Skeletal muscle tissue (tissue), 4 donors: ENCODE data around the gene NOC2L. TPM values are rescaled to one million over a fixed set of nuclear protein-coding genes. Genes with fewer than 3 reads are reported as not detected.
A peak's percentile ranks its signal among the peaks of the same experiment; 100 is the strongest.

ENCODE experiments used
- H3K27ac ChIP-seq: one replicate; pipeline ENCODE4 v1.7.0; 2013; ENCODE audit warnings: mild to moderate bottlenecking, low read depth, low read length, inconsistent platforms
- H3K27me3 ChIP-seq, 3 donors: one replicate each; pipeline ENCODE4 v1.7.0; 2013; ENCODE audit warnings: low read length in 3 of 3; ENCODE audit not compliant: control insufficient read depth in 3 of 3, insufficient read depth in 3 of 3
- H3K36me3 ChIP-seq, 3 donors: one replicate each; pipeline ENCODE4 v1.7.0; 2013; ENCODE audit warnings: low read length in 3 of 3; ENCODE audit not compliant: control insufficient read depth in 3 of 3, insufficient read depth in 3 of 3
- H3K4me1 ChIP-seq, 3 donors: one replicate each; pipeline ENCODE4 v1.7.0; 2013; ENCODE audit warnings: low read length in 3 of 3, mild to moderate bottlenecking in 3 of 3; ENCODE audit not compliant: control insufficient read depth in 3 of 3, insufficient read depth in 3 of 3
- H3K4me3 ChIP-seq, 3 donors: one replicate each; pipeline ENCODE4 v1.7.0; 2013; ENCODE audit warnings: low read length in 3 of 3
- H3K9ac ChIP-seq, 3 donors: one replicate each; pipeline ENCODE4 v1.7.0; 2013; ENCODE audit warnings: low read length in 3 of 3, mild to moderate bottlenecking in 3 of 3, moderate library complexity in 2 of 3, low read depth in 1 of 3
- H3K9me3 ChIP-seq, 3 donors: one replicate each; pipeline ENCODE4 v1.7.0; 2013; ENCODE audit warnings: low read length in 3 of 3; ENCODE audit not compliant: control insufficient read depth in 3 of 3
- total RNA-seq: library from RNA; depleted of rRNA; stranded (reverse); fragments of >200 nt; gene quantifications from one replicate; pipeline ENCODE4 v1.2.3, GENCODE V29; 2014
- donor health status: Osteomylitis.

Gene NOC2L
- total RNA-seq, 1 donor from 2014 or later = 47.0 TPM

GRCh38 chr1:923991-924655 lies 34.9 kb downstream of the NOC2L start:
- Histone ChIP-seq H3K9ac (peak overlapping the region in 1 of 3 donors; percentile 45), H3K4me3 (peak overlapping the region in 2 of 3 donors; percentile 43 to 60), H3K9me3 (no peaks in the 10 kb centered on the region), H3K4me1 (peaks cover 27 to 42% (median 36%) of the 10 kb centered on the region in 3 donors), H3K27ac (no peak overlapping the region), H3K27me3 (peaks cover 62 to 85% (median 65%) of the 10 kb centered on the region in 3 donors), H3K36me3 (no peaks in the 10 kb centered on the region)

- Histone ChIP-seq H3K9ac (peak within 1 kb of the TSS; percentile 27 to 66 (median 45)), H3K27me3 (peaks cover 67 to 88% (median 70%) of the 10 kb centered on the region in 3 donors), H3K27ac (no peak within 1 kb of the TSS), H3K4me1 (peaks cover 27 to 42% (median 36%) of the 10 kb centered on the region in 3 donors), H3K9me3 (no peaks in the 10 kb centered on the region), H3K4me3 (peak within 1 kb of the TSS; percentile 35 to 68 (median 62)), H3K36me3 (no peaks in the 10 kb centered on the region)
Measured at GRCh38 chr1:923131-923990, 35.7 kb downstream of the NOC2L start, which contains the start of gene SAMD11. SAMD11 (plus strand) TSS chr1:923923; CDS start chr1:924432, 509 bp downstream.

- peaks cover 27 to 42% (median 36%) of the 10 kb centered on the region in 3 donors for H3K4me1 ChIP-seq
Measured at GRCh38 chr1:921011-921837, 37.8 kb downstream of the NOC2L start.

GRCh38 chr1:920521-920920 lies 38.5 kb downstream of the NOC2L start:
- peaks cover 58 to 90% (median 74%) of the 10 kb centered on the region in 3 donors for H3K27me3 ChIP-seq
- no peaks in the 10 kb centered on the region for H3K9me3 ChIP-seq
- H3K9ac ChIP-seq = no peak overlapping the region
- H3K4me3 ChIP-seq = peak overlapping the region in 1 of 3 donors; percentile 29
- peaks cover 27 to 35% (median 29%) of the 10 kb centered on the region in 3 donors for H3K4me1 ChIP-seq
- no peaks in the 10 kb centered on the region for H3K36me3 ChIP-seq
- H3K27ac ChIP-seq = no peak overlapping the region

More at GRCh38 chr1:921011-921837, 37.8 kb downstream of the NOC2L start:
- H3K36me3 ChIP-seq = no peaks in the 10 kb centered on the region
- peak overlapping the region; percentile 14 to 50 (median 33) for H3K9ac ChIP-seq
- no peaks in the 10 kb centered on the region for H3K9me3 ChIP-seq
- H3K4me3 ChIP-seq = peak overlapping the region in 2 of 3 donors; percentile 36 to 41
- peaks cover 58 to 90% (median 73%) of the 10 kb centered on the region in 3 donors for H3K27me3 ChIP-seq
- H3K27ac ChIP-seq = no peak overlapping the region

- Histone ChIP-seq H3K9ac (no peak overlapping the region), H3K27me3 (peaks cover 60 to 92% (median 77%) of the 10 kb centered on the region in 3 donors), H3K4me3 (no peak overlapping the region), H3K9me3 (no peaks in the 10 kb centered on the region), H3K36me3 (no peaks in the 10 kb centered on the region), H3K4me1 (peaks cover 27 to 33% (median 29%) of the 10 kb centered on the region in 3 donors), H3K27ac (no peak overlapping the region)
Measured at GRCh38 chr1:920010-920409, 39.0 kb downstream of the NOC2L start.

GRCh38 chr1:919271-919872 lies 39.7 kb downstream of the NOC2L start:
- no peak overlapping the region for H3K4me3 ChIP-seq
- no peak overlapping the region for H3K27ac ChIP-seq
- peaks cover 24 to 33% (median 26%) of the 10 kb centered on the region in 3 donors for H3K4me1 ChIP-seq
- H3K9me3 ChIP-seq = no peaks in the 10 kb centered on the region
- peaks cover 60 to 89% (median 75%) of the 10 kb centered on the region in 3 donors for H3K27me3 ChIP-seq
- no peaks in the 10 kb centered on the region for H3K36me3 ChIP-seq
- H3K9ac ChIP-seq = no peak overlapping the region

GRCh38 chr1:918843-919242 lies 40.2 kb downstream of the NOC2L start:
- no peaks in the 10 kb centered on the region for H3K36me3 ChIP-seq
- no peak overlapping the region for H3K4me3 ChIP-seq
- peaks cover 24 to 33% (median 26%) of the 10 kb centered on the region in 3 donors for H3K4me1 ChIP-seq
- no peaks in the 10 kb centered on the region for H3K9me3 ChIP-seq
- no peak overlapping the region for H3K27ac ChIP-seq
- H3K9ac ChIP-seq = no peak overlapping the region
- H3K27me3 ChIP-seq = peaks cover 64 to 91% (median 80%) of the 10 kb centered on the region in 3 donors

GRCh38 chr1:918353-918752 lies 40.7 kb downstream of the NOC2L start:
- Histone ChIP-seq H3K9ac (no peak overlapping the region), H3K4me3 (no peak overlapping the region), H3K27ac (no peak overlapping the region), H3K9me3 (no peaks in the 10 kb centered on the region), H3K4me1 (peaks cover 22 to 31% (median 24%) of the 10 kb centered on the region in 3 donors), H3K27me3 (peaks cover 68 to 94% (median 85%) of the 10 kb centered on the region in 3 donors), H3K36me3 (no peaks in the 10 kb centered on the region)

- H3K4me1 ChIP-seq = peaks cover 17 to 23% (median 18%) of the 10 kb centered on the region in 3 donors
- no peaks in the 10 kb centered on the region for H3K36me3 ChIP-seq
- peaks cover 67 to 92% (median 88%) of the 10 kb centered on the region in 3 donors for H3K27me3 ChIP-seq
- H3K4me3 ChIP-seq = no peak overlapping the region
- H3K27ac ChIP-seq = no peak overlapping the region
- H3K9me3 ChIP-seq = no peaks in the 10 kb centered on the region
- H3K9ac ChIP-seq = no peak overlapping the region
Measured at GRCh38 chr1:917466-918091, 41.5 kb downstream of the NOC2L start.
